ENCODE data around the gene CA5A. TPM values are rescaled to one million over a fixed set of nuclear protein-coding genes. Genes with fewer than 3 reads are reported as not detected.
"Not testable (repeated sequence)": the region's sequence is repeated elsewhere in the genome, so short reads cannot be mapped to it uniquely, and the experiment has no call there.

CA5A gene
- total RNA-seq, 4 donors from 2014 or later = not detected

GRCh38 chr16:87877942-87878507 lies 58.3 kb downstream of the CA5A start:
- Histone ChIP-seq H3K36me3 (no peaks in the 10 kb centered on the region), H3K9me3 (no peaks in the 10 kb centered on the region), H3K27ac (replicated peaks in 1 of 4) (no peak overlapping the region), H3K27me3 (peaks cover 0 to 78% (median 0%) of the 10 kb centered on the region in 4 donors), H3K4me1 (no peaks in the 10 kb centered on the region), H3K4me3 (no peak overlapping the region)
- 73% methylated on average over 16 of the region's 19 CpGs for WGBS
- TF ChIP-seq POLR2AphosphoS5 (IDR thresholded peaks at IDR 0.05) (no peak), CTCF (IDR thresholded peaks at IDR 0.05) (peak in 1 of 3 experiments; percentile 11)
- intact Hi-C loops (cut with DNase I) = no loop called here
- no peak for DNase-seq (ENCODE audit: extremely low spot score)

GRCh38 chr16:87874639-87875427 lies 61.5 kb downstream of the CA5A start:
- DNase-seq (ENCODE audit: extremely low spot score) = no peak
- Histone ChIP-seq H3K36me3 (no peaks in the 10 kb centered on the region), H3K9me3 (no peaks in the 10 kb centered on the region), H3K27ac (replicated peaks in 1 of 4) (no peak overlapping the region), H3K4me3 (no peak overlapping the region), H3K27me3 (peaks cover 0 to 59% (median 0%) of the 10 kb centered on the region in 4 donors), H3K4me1 (peaks cover 0 to 8% (median 5%) of the 10 kb centered on the region in 4 donors)
- 57% methylated on average over 24 of the region's 24 CpGs for WGBS
- TF ChIP-seq CTCF (IDR thresholded peaks at IDR 0.05) = no peak
- TF ChIP-seq POLR2AphosphoS5 (IDR thresholded peaks at IDR 0.05) = no peak
- no peak for TF ChIP-seq EP300 (IDR thresholded peaks at IDR 0.05)
- TF ChIP-seq POLR2A (IDR thresholded peaks at IDR 0.05; ENCODE audit: low read depth) = no peak
- intact Hi-C loops (cut with DNase I) = no loop called here

GRCh38 chr16:87870418-87871291 lies 65.7 kb downstream of the CA5A start:
- DNase-seq (ENCODE audit: extremely low spot score); H3K9me3 ChIP-seq; H3K4me3 ChIP-seq; H3K36me3 ChIP-seq: not testable (repeated sequence)
- WGBS = 84% methylated on average over 15 of the region's 24 CpGs
- peaks cover 7 to 44% (median 33%) of the 10 kb centered on the region in 4 donors for H3K4me1 ChIP-seq
- peaks cover 0 to 37% (median 0%) of the 10 kb centered on the region in 4 donors for H3K27me3 ChIP-seq
- H3K27ac ChIP-seq (replicated peaks in 1 of 4) = peak overlapping the region in 3 of 4 donors; percentile 11 to 83 (median 76)
- intact Hi-C loops (cut with DNase I) = loop anchor here (1.0 kb wide), 2 partner anchors 20 to 92 kb away; no protein-coding TSS in a partner anchor

- H3K36me3 ChIP-seq; DNase-seq (ENCODE audit: extremely low spot score); intact Hi-C loops (cut with DNase I); H3K9me3 ChIP-seq: not testable (repeated sequence)
- peak overlapping the region in 3 of 4 donors; percentile 66 to 83 (median 76) for H3K27ac ChIP-seq (replicated peaks in 1 of 4)
- H3K4me1 ChIP-seq = peaks cover 7 to 50% (median 34%) of the 10 kb centered on the region in 4 donors
- H3K4me3 ChIP-seq = peak overlapping the region in 1 of 4 donors; percentile 59
- peaks cover 0 to 30% (median 0%) of the 10 kb centered on the region in 4 donors for H3K27me3 ChIP-seq
- WGBS = 88% methylated on average over 12 of the region's 18 CpGs
Measured at GRCh38 chr16:87869879-87870417, 66.4 kb downstream of the CA5A start.

- H3K4me1 ChIP-seq = peaks cover 7 to 50% (median 35%) of the 10 kb centered on the region in 4 donors
- peak within 1 kb of the TSS in 3 of 4 donors; percentile 66 to 83 (median 76) for H3K27ac ChIP-seq (replicated peaks in 1 of 4)
- intact Hi-C loops (cut with DNase I); H3K9me3 ChIP-seq; DNase-seq (ENCODE audit: extremely low spot score); H3K36me3 ChIP-seq: not testable (repeated sequence)
- H3K27me3 ChIP-seq = peaks cover 0 to 23% (median 0%) of the 10 kb centered on the region in 4 donors
- peak; percentile 21 to 67 for TF ChIP-seq POLR2AphosphoS5 (IDR thresholded peaks at IDR 0.05)
- no CpG with 5 or more reads among the region's 109 CpGs for WGBS
- H3K4me3 ChIP-seq = peak within 1 kb of the TSS; percentile 59 to 67 (median 62)
Measured at GRCh38 chr16:87869061-87869878, 67.1 kb downstream of the CA5A start, which contains the start of gene SLC7A5. Gene SLC7A5, minus strand, starts transcription at chr16:87869507. Its CDS starts 85 bp downstream, at chr16:87869422.

GRCh38 chr16:87868254-87869029 lies 67.9 kb downstream of the CA5A start:
- intact Hi-C loops (cut with DNase I); DNase-seq (ENCODE audit: extremely low spot score); H3K36me3 ChIP-seq; H3K9me3 ChIP-seq: not testable (repeated sequence)
- 13% methylated on average over 34 of the region's 37 CpGs for WGBS
- H3K27ac ChIP-seq (replicated peaks in 1 of 4) = peak overlapping the region in 3 of 4 donors; percentile 66 to 83 (median 76)
- H3K4me1 ChIP-seq = peaks cover 7 to 50% (median 38%) of the 10 kb centered on the region in 4 donors
- H3K27me3 ChIP-seq = peaks cover 0 to 16% (median 0%) of the 10 kb centered on the region in 4 donors
- H3K4me3 ChIP-seq = peak overlapping the region; percentile 59 to 67 (median 62)

GRCh38 chr16:87865902-87866555 lies 70.3 kb downstream of the CA5A start:
- not testable (repeated sequence) for H3K4me3 ChIP-seq

More at GRCh38 chr16:87865902-87866555, 70.3 kb downstream of the CA5A start:
- peak overlapping the region in 2 of 4 donors; percentile 34 to 62 for H3K27ac ChIP-seq (replicated peaks in 1 of 4)
- DNase-seq (ENCODE audit: extremely low spot score); intact Hi-C loops (cut with DNase I); H3K36me3 ChIP-seq; H3K27me3 ChIP-seq; H3K9me3 ChIP-seq: not testable (repeated sequence)
- 92% methylated on average over 16 of the region's 16 CpGs for WGBS
- peaks cover 7 to 56% (median 42%) of the 10 kb centered on the region in 4 donors for H3K4me1 ChIP-seq

All from esophagus muscularis mucosa (tissue), 4 donors.